T-helper 1 cell treated with Interleukin-12 subunit alpha and Interleukin-12 subunit beta and Interleukin-4 antibody, amounts not matched to agents 30 μg/mL and 1 μg/mL, for 36 hours (primary cell): ENCODE measurements around the gene PCK1.

Source experiments
- H3K27ac Mint-ChIP-seq: one replicate; pipeline ENCODE4 v1.8.0; 2021; ENCODE audit warnings: mild to moderate bottlenecking, mixed read lengths
- H3K27me3 Mint-ChIP-seq: one replicate; pipeline ENCODE4 v1.8.0; 2021; ENCODE audit warnings: low read depth, mixed read lengths
- H3K36me3 Mint-ChIP-seq: one replicate; pipeline ENCODE4 v1.8.0; 2021; ENCODE audit warnings: low read depth, mixed read lengths
- H3K4me1 Mint-ChIP-seq: one replicate; pipeline ENCODE4 v1.8.0; 2021; ENCODE audit warnings: low read depth, mixed read lengths
- H3K4me3 Mint-ChIP-seq: one replicate; pipeline ENCODE4 v1.8.0; 2021; ENCODE audit warnings: mild to moderate bottlenecking, moderate library complexity, mixed read lengths
- H3K9me3 Mint-ChIP-seq: one replicate; pipeline ENCODE4 v1.8.0; 2021; ENCODE audit warnings: mixed read lengths

PCK1 gene

GRCh38 chr20:57562541-57563465, 1.9 kb downstream of the PCK1 start:
- no peak overlapping the region for H3K4me3 Mint-ChIP-seq
- H3K4me1 Mint-ChIP-seq, result no peaks in the 10 kb centered on the region
- H3K27ac Mint-ChIP-seq, result no peak overlapping the region
- H3K36me3 Mint-ChIP-seq, result no peaks in the 10 kb centered on the region
- H3K27me3 Mint-ChIP-seq, result peaks cover 4% of the 10 kb centered on the region
- H3K9me3 Mint-ChIP-seq, result no peaks in the 10 kb centered on the region

DNA sequence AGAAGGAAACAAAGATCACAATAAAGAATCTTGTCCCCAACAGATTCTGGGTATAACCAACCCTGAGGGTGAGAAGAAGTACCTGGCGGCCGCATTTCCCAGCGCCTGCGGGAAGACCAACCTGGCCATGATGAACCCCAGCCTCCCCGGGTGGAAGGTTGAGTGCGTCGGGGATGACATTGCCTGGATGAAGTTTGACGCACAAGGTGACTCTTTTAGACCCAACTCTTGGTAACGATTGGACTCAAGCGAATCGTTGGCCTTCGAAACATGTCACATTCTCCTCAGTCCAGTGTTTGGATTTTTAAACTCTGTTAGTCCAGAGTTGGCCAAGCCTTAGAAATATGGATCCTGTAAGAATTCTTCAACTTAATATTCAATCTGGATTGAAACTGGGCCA, 2.6 kb downstream of the PCK1 start:
- H3K27me3 Mint-ChIP-seq, result peaks cover 4% of the 10 kb centered on the region

GRCh38 chr20:57564180-57564802, 3.4 kb downstream of the PCK1 start:
- Mint-ChIP-seq H3K27ac (no peak overlapping the region), H3K4me1 (no peaks in the 10 kb centered on the region), H3K36me3 (no peaks in the 10 kb centered on the region), H3K4me3 (no peak overlapping the region), H3K9me3 (no peaks in the 10 kb centered on the region), H3K27me3 (peaks cover 4% of the 10 kb centered on the region)

More for the DNA sequence above, 2.6 kb downstream of the PCK1 start:
- H3K9me3 Mint-ChIP-seq, result no peaks in the 10 kb centered on the region
- H3K27ac Mint-ChIP-seq, result no peak overlapping the region
- H3K4me1 Mint-ChIP-seq, result no peaks in the 10 kb centered on the region
- H3K4me3 Mint-ChIP-seq, result no peak overlapping the region
- H3K36me3 Mint-ChIP-seq, result no peaks in the 10 kb centered on the region

- no peak overlapping the region for H3K27ac Mint-ChIP-seq
- H3K27me3 Mint-ChIP-seq, result peaks cover 4% of the 10 kb centered on the region
- H3K36me3 Mint-ChIP-seq, result no peaks in the 10 kb centered on the region
- H3K4me1 Mint-ChIP-seq, result no peaks in the 10 kb centered on the region
- H3K9me3 Mint-ChIP-seq, result no peaks in the 10 kb centered on the region
- H3K4me3 Mint-ChIP-seq, result no peak overlapping the region
Observed at GRCh38 chr20:57564951-57565642, 4.2 kb downstream of the PCK1 start.

GRCh38 chr20:57566399-57566798, 5.5 kb downstream of the PCK1 start:
- Mint-ChIP-seq H3K27ac (no peak overlapping the region), H3K36me3 (no peaks in the 10 kb centered on the region), H3K4me1 (no peaks in the 10 kb centered on the region), H3K9me3 (no peaks in the 10 kb centered on the region), H3K27me3 (peaks cover 4% of the 10 kb centered on the region), H3K4me3 (no peak overlapping the region)

DNA sequence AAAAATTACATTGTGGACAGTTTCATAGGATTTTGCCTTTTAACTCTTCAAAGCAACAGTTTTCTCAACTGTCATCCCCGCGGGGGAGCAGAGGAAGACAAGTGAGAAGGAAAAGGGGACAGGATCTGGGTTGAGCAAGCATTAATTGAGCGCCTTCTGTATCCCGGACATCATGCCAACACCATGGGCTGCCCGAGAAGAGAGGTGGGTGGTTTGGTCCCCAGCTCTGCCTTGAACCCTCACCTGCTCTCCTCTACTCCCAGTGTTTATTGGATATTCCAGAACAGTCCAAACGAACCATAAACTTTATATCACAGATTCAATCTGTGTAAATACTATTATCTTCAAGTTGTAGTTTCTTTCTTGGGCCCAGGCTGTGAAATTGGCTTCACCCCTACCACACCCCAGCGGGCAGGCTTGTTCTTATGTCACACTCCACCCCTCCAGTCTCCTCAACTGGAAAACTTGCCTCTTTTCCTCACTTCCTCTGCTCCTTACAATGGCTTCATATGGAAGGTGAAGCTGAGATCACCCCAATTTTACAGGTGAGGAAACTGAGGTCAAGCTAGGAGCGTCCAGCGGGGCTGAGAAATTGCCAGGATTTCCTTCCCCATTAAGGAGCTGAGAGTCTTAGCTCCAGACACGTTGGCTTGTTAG, 6.0 kb downstream of the PCK1 start:
- H3K36me3 Mint-ChIP-seq, result no peaks in the 10 kb centered on the region
- H3K4me3 Mint-ChIP-seq, result no peak overlapping the region
- H3K9me3 Mint-ChIP-seq, result no peaks in the 10 kb centered on the region
- H3K27ac Mint-ChIP-seq, result no peak overlapping the region
- peaks cover 7% of the 10 kb centered on the region for H3K27me3 Mint-ChIP-seq
- no peaks in the 10 kb centered on the region for H3K4me1 Mint-ChIP-seq

GRCh38 chr20:57567471-57568079, 6.7 kb downstream of the PCK1 start:
- H3K4me3 Mint-ChIP-seq, result no peak overlapping the region
- no peak overlapping the region for H3K27ac Mint-ChIP-seq
- no peaks in the 10 kb centered on the region for H3K36me3 Mint-ChIP-seq
- H3K9me3 Mint-ChIP-seq, result no peaks in the 10 kb centered on the region
- H3K4me1 Mint-ChIP-seq, result no peaks in the 10 kb centered on the region
- H3K27me3 Mint-ChIP-seq, result peaks cover 9% of the 10 kb centered on the region

DNA sequence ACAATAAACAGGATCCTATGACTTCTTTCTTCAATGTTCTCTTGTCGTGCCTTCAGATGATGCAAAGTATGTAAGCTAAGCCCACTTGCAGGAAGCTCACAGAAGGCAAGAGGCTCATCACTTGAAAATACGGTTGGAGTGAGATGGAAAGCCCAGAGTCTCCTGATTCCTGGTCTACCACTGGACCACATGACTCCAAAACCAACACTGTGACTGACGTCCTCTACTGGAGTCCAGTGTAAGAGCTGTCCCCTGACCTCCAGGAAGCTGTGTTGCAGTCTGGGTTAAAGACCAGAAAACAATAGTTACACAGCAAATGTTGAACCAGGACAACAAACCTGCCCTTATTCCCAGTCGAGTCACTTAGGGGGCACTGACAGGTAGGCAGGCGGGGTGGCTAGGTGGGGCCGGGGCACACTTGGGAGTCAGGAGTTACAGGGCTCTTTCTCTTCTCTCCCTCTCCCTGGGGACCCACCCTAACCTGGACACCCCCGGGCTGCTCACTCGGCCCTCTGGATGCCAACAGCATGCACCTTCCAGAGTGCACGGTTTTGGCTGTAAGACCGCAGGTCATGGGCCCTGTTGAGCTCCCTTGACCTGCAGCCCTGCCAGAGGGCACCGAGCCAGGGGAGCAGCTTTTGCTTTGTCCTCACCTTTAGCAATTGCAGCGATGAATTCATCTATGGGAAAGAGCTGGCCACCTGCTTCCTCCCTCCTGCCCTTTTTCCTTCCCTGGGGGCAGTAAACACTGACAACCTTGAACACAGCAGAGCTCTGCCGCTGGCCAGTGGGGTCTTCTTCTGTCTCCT, 7.4 kb downstream of the PCK1 start:
- H3K4me3 Mint-ChIP-seq, result no peak overlapping the region
- peaks cover 13% of the 10 kb centered on the region for H3K27me3 Mint-ChIP-seq
- H3K9me3 Mint-ChIP-seq, result no peaks in the 10 kb centered on the region
- H3K36me3 Mint-ChIP-seq, result no peaks in the 10 kb centered on the region
- no peaks in the 10 kb centered on the region for H3K4me1 Mint-ChIP-seq
- no peak overlapping the region for H3K27ac Mint-ChIP-seq

DNA sequence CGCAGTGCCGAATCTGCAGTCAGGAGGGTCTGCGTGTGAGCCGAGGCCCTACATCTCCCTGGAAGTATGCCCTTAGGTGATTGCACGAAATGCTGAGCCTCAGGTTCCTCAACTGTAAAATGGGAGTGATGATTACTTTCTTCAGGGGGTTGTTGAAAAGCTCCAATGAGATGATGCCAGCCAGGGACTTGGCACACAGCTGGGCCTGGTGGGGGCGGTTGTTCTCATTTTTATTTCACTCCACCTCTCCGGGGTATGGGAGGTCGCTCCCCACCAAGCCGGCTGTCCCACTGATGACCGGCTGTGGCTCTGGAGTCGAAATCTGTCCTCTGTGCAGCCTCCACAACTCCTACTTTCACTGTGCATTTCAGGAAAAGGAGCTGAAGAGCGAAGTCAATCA, 8.1 kb downstream of the PCK1 start:
- no peaks in the 10 kb centered on the region for H3K9me3 Mint-ChIP-seq
- H3K27ac Mint-ChIP-seq, result no peak overlapping the region
- peaks cover 13% of the 10 kb centered on the region for H3K27me3 Mint-ChIP-seq
- no peak overlapping the region for H3K4me3 Mint-ChIP-seq
- no peaks in the 10 kb centered on the region for H3K4me1 Mint-ChIP-seq
- no peaks in the 10 kb centered on the region for H3K36me3 Mint-ChIP-seq

GRCh38 chr20:57570145-57570850, 9.4 kb downstream of the PCK1 start:
- H3K27ac Mint-ChIP-seq, result no peak overlapping the region
- H3K4me3 Mint-ChIP-seq, result no peak overlapping the region
- no peaks in the 10 kb centered on the region for H3K36me3 Mint-ChIP-seq
- H3K4me1 Mint-ChIP-seq, result no peaks in the 10 kb centered on the region
- no peaks in the 10 kb centered on the region for H3K9me3 Mint-ChIP-seq
- peaks cover 9% of the 10 kb centered on the region for H3K27me3 Mint-ChIP-seq

- Mint-ChIP-seq H3K27ac (no peak overlapping the region), H3K9me3 (no peaks in the 10 kb centered on the region)
Observed at GRCh38 chr20:57570920-57571319, 10.0 kb downstream of the PCK1 start.

GRCh38 chr20:57571782-57572416, 11.0 kb downstream of the PCK1 start:
- Mint-ChIP-seq H3K36me3 (no peaks in the 10 kb centered on the region), H3K9me3 (no peaks in the 10 kb centered on the region), H3K27ac (no peak overlapping the region), H3K4me1 (no peaks in the 10 kb centered on the region), H3K4me3 (no peak overlapping the region), H3K27me3 (peaks cover 9% of the 10 kb centered on the region)

More at GRCh38 chr20:57570920-57571319, 10.0 kb downstream of the PCK1 start:
- Mint-ChIP-seq H3K36me3 (no peaks in the 10 kb centered on the region), H3K4me1 (no peaks in the 10 kb centered on the region), H3K4me3 (no peak overlapping the region), H3K27me3 (peaks cover 9% of the 10 kb centered on the region)

- Mint-ChIP-seq H3K4me1 (no peaks in the 10 kb centered on the region), H3K4me3 (no peak overlapping the region), H3K27ac (no peak overlapping the region), H3K27me3 (peaks cover 9% of the 10 kb centered on the region), H3K9me3 (no peaks in the 10 kb centered on the region), H3K36me3 (no peaks in the 10 kb centered on the region)
Observed at GRCh38 chr20:57573242-57573641, 12.3 kb downstream of the PCK1 start.
